ENCODE measurements around the gene FRAT2. TPM values are rescaled to one million over a fixed set of nuclear protein-coding genes. Genes with fewer than 3 reads are reported as not detected.

FRAT2 gene
- total and polyA plus RNA-seq, 2 of the 13 experiments (the other 11 are each of a cell fraction or from before 2014, with no cell fraction given) = 7.2 to 14.1 TPM

- Histone ChIP-seq H3K27ac (ENCODE audit: extremely low read length, insufficient read depth, low read length) (peak overlapping the region; percentile 71), H3K27me3 (ENCODE audit: control insufficient read depth in 1 of 2, insufficient read depth in 2 of 2, low read length in 2 of 2) (no peaks in the 10 kb centered on the region), H3K4me2 (ENCODE audit: low read depth, low read length) (peak overlapping the region; percentile 81), H3K9ac (ENCODE audit: insufficient read depth, low read depth, low read length) (peak overlapping the region; percentile 98), H3K79me2 (ENCODE audit: insufficient read depth, low read length) (peaks cover 40% of the 10 kb centered on the region), H3K4me3 (replicated peaks in 1 of 3; ENCODE audit: insufficient read depth in 1 of 3, low read depth in 2 of 3, low read length in 3 of 3) (peak overlapping the region; percentile 65 to 87 (median 82)), H2AFZ (ENCODE audit: low read length) (no peak overlapping the region), H3K36me3 (replicated peaks in 1 of 2; ENCODE audit: control insufficient read depth in 1 of 2, insufficient read depth in 2 of 2, low read length in 2 of 2) (no peaks in the 10 kb centered on the region), H3K9me3 (ENCODE audit: low read length) (no peaks in the 10 kb centered on the region), H3K4me1 (ENCODE audit: insufficient read depth, low read length) (peaks cover 65% of the 10 kb centered on the region), H4K20me1 (ENCODE audit: insufficient read depth, low read length) (no peaks in the 10 kb centered on the region)
- in situ Hi-C loops (cut with HindIII; ENCODE audit: extremely low pct_ligation_motif_present, low pct_unique_long_range_greater_than_20kb) (loop anchor here (5.0 kb wide), 1 partner anchor 41 kb away; the partner anchor contains the start of gene ARHGAP19), intact Hi-C loops (cut with micrococcal nuclease; ENCODE audit: unreplicated experiment) (loop anchor here (1.0 to 2.0 kb wide), 2 partner anchors 41 to 54 kb away; partner anchors contain the start of gene ARHGAP19)
- no TSS peak for BruUV-seq (replicated peaks)
- ATAC-seq (peak; percentile 5; the same call in 2 of the 3 replicates), FAIRE-seq (no peak), DNase-seq (ENCODE audit: low spot score) (no peak)
- WGBS (ENCODE audit: low lambda C conversion rate) = under 1% methylated on average over 7 of the region's 7 CpGs
- ChIA-PET POLR2A (interaction anchor here (1.4 to 7.4 kb wide), 5 partner anchors 14 to 68 kb away, joined by 4 to 98 read pairs (median 8); partner anchors contain the start of genes ARHGAP19, FRAT1 and RRP12), CTCF (ENCODE audit: low intra/inter-chr PET ratio, low total read pairs) (interaction anchor here (1.6 to 1.8 kb wide), 2 partner anchors 13 to 55 kb away, joined by 6 read pairs; no protein-coding TSS in a partner anchor)
- TF ChIP-seq CTCF (CRISPR knock-in tag; IDR thresholded peaks at IDR 0.05) (peak; percentile 16; the same call in 1 of the 2 replicates), AKAP8 (CRISPR knock-in tag; IDR thresholded peaks at IDR 0.05) (no peak), USF2 (IDR thresholded peaks at IDR 0.05; ENCODE audit: low read depth, low read length) (no peak), USF2 (CRISPR knock-in tag; IDR thresholded peaks at IDR 0.05; ENCODE audit: borderline replicate concordance) (no peak), ZFP90 (CRISPR knock-in tag; IDR thresholded peaks at IDR 0.05; ENCODE audit: borderline replicate concordance) (no peak), NKX3-1 (CRISPR knock-in tag; IDR thresholded peaks at IDR 0.05) (0 out of 2 replicates have a peak, but pooled peaks have one; percentile 17), EEA1 (CRISPR knock-in tag; IDR thresholded peaks at IDR 0.05; ENCODE audit: borderline replicate concordance) (no peak), POLR2G (IDR thresholded peaks at IDR 0.05; ENCODE audit: low read depth, low read length) (no peak), GMEB1 (CRISPR knock-in tag; IDR thresholded peaks at IDR 0.05; ENCODE audit: borderline replicate concordance) (peak; percentile 17; the same call in 1 of the 2 replicates), RNF2 (conservative IDR thresholded peaks at IDR 0.05; ENCODE audit: low read depth) (no peak), REST (IDR thresholded peaks at IDR 0.05; ENCODE audit: borderline replicate concordance in 1 of 2, low read depth in 1 of 2, low read length in 2 of 2) (no peak), HINFP (CRISPR knock-in tag; IDR thresholded peaks at IDR 0.05; ENCODE audit: low read depth) (no peak), RXRA (CRISPR knock-in tag; IDR thresholded peaks at IDR 0.05) (no peak)
Observed at GRCh38 chr10:97333351-97333600, 1.3 kb downstream of the FRAT2 start.
